Astrocyte (in vitro differentiated cells and primary cell): ENCODE data around the gene ZP2.

Experiments used
- EZH2 ChIP-seq: IDR thresholded peaks from 2 replicates; pipeline ENCODE4 v1.6.1; 2012; ENCODE audit warnings: mild to moderate bottlenecking, low read length, inconsistent platforms; ENCODE audit not compliant: insufficient read depth
- TF ChIP-seq, protein P1 (sequence below): IDR thresholded peaks from 2 replicates; pipeline ENCODE4 v1.5.1; 2011; ENCODE audit warnings: low read depth, mild to moderate bottlenecking, inconsistent platforms, low read length, moderate library complexity; ENCODE audit not compliant: insufficient read depth

DNA sequence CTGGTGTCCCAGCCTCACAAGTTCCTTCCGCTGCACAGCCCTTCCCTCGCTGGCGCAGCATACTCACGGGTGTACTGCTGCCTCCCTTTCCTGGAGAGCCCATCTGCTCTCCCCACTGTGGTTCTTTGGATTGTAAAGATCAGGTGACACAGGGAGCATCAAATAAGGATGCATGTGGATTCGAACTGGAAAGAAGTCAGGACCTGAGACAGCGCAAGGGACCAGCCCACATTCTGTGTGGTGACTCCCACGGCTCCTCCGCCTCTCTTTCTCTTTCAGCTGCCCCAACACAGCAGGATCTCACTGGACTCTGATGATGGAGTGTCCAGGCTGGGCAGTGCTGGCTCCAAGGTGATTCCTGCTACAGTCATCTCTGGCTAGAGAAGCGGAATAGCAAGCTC lies 44.8 kb downstream of the ZP2 start:
- TF ChIP-seq, protein P1, sequence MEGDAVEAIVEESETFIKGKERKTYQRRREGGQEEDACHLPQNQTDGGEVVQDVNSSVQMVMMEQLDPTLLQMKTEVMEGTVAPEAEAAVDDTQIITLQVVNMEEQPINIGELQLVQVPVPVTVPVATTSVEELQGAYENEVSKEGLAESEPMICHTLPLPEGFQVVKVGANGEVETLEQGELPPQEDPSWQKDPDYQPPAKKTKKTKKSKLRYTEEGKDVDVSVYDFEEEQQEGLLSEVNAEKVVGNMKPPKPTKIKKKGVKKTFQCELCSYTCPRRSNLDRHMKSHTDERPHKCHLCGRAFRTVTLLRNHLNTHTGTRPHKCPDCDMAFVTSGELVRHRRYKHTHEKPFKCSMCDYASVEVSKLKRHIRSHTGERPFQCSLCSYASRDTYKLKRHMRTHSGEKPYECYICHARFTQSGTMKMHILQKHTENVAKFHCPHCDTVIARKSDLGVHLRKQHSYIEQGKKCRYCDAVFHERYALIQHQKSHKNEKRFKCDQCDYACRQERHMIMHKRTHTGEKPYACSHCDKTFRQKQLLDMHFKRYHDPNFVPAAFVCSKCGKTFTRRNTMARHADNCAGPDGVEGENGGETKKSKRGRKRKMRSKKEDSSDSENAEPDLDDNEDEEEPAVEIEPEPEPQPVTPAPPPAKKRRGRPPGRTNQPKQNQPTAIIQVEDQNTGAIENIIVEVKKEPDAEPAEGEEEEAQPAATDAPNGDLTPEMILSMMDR = no peak
- no peak for TF ChIP-seq EZH2
